ENCODE measurements around the gene ROR1. TPM values are rescaled to one million over a fixed set of nuclear protein-coding genes. Genes with fewer than 3 reads are reported as not detected.
A peak's percentile ranks its signal among the peaks of the same experiment; 100 is the strongest.

Gene ROR1
- 10 to 100 TPM; 19.7 to 39.8 (median 28.5) TPM for total RNA-seq

- H3K27ac ChIP-seq: peak within 1 kb of the TSS; percentile 79 to 89 (median 84)
- TF ChIP-seq POLR2AphosphoS5 (IDR thresholded peaks at IDR 0.05): peak in 1 of 2 donors; percentile 54
- peak in 2 of 4 donors; percentile 19 to 70 for TF ChIP-seq POLR2A (IDR thresholded peaks at IDR 0.05)
- no peak for TF ChIP-seq EP300 (IDR thresholded peaks at IDR 0.05)
- TF ChIP-seq CTCF (IDR thresholded peaks at IDR 0.05): peak in 5 of 6 experiments; percentile 48 to 76 (median 67)
- no peaks in the 10 kb centered on the region for H3K9me3 ChIP-seq
- 0 to 1% methylated on average over 8 to 24 of the region's 99 CpGs for WGBS, 2 donors
- peaks cover 0 to 25% (median 19%) of the 10 kb centered on the region in 4 donors for H3K4me1 ChIP-seq
- peak; percentile 92 to 95 for ATAC-seq (ENCODE audit: low FRiP score in 2 of 2)
- peak within 1 kb of the TSS; percentile 30 to 71 (median 69) for H3K4me3 ChIP-seq
- no peaks in the 10 kb centered on the region for H3K36me3 ChIP-seq
- peak; percentile 88 to 94 for DNase-seq
- peaks cover 0 to 9% (median 2%) of the 10 kb centered on the region in 4 donors for H3K27me3 ChIP-seq
Observed at GRCh38 chr1:63773815-63774616, at the start of gene ROR1. Gene ROR1, plus strand, starts transcription at chr1:63774017.

- ATAC-seq (ENCODE audit: low FRiP score in 2 of 2) (no peak), DNase-seq (no peak)
- Histone ChIP-seq H3K4me1 (no peaks in the 10 kb centered on the region), H3K27ac (no peak overlapping the region), H3K4me3 (no peak overlapping the region), H3K36me3 (no peaks in the 10 kb centered on the region), H3K27me3 (no peaks in the 10 kb centered on the region), H3K9me3 (no peaks in the 10 kb centered on the region)
- no peak for TF ChIP-seq CTCF (IDR thresholded peaks at IDR 0.05)
- TF ChIP-seq POLR2A (IDR thresholded peaks at IDR 0.05): no peak
- TF ChIP-seq POLR2AphosphoS5 (IDR thresholded peaks at IDR 0.05): no peak
- no peak for TF ChIP-seq EP300 (IDR thresholded peaks at IDR 0.05)
- 95 to 97% methylated on average over 3 of the region's 3 CpGs for WGBS, 2 donors
Observed at GRCh38 chr1:63724375-63724899, 49.4 kb upstream of the ROR1 start.

- ATAC-seq (ENCODE audit: low FRiP score in 2 of 2): no peak
- WGBS, 2 donors: 89 to 91% methylated on average over 7 to 8 of the region's 8 CpGs
Observed at GRCh38 chr1:63728611-63729226, 45.1 kb upstream of the ROR1 start.

GRCh38 chr1:63729227-63729620 lies 44.6 kb upstream of the ROR1 start:
- Histone ChIP-seq H3K9me3 (no peaks in the 10 kb centered on the region), H3K4me1 (peaks cover 0 to 6% (median 3%) of the 10 kb centered on the region in 4 donors), H3K27ac (no peak overlapping the region), H3K4me3 (no peak overlapping the region), H3K36me3 (no peaks in the 10 kb centered on the region), H3K27me3 (no peaks in the 10 kb centered on the region)
- WGBS, 2 donors: 77 to 84% methylated on average over 5 of the region's 5 CpGs
- ATAC-seq (ENCODE audit: low FRiP score in 2 of 2): no peak
- DNase-seq: no peak
- TF ChIP-seq POLR2AphosphoS5 (IDR thresholded peaks at IDR 0.05) (no peak), EP300 (IDR thresholded peaks at IDR 0.05) (no peak), CTCF (IDR thresholded peaks at IDR 0.05) (no peak), POLR2A (IDR thresholded peaks at IDR 0.05) (no peak)

More at GRCh38 chr1:63728611-63729226, 45.1 kb upstream of the ROR1 start:
- no peak overlapping the region for H3K4me3 ChIP-seq
- no peaks in the 10 kb centered on the region for H3K36me3 ChIP-seq
- H3K9me3 ChIP-seq: no peaks in the 10 kb centered on the region
- peak in 1 of 2 donors; percentile 26 for DNase-seq
- H3K27ac ChIP-seq: no peak overlapping the region
- H3K27me3 ChIP-seq: no peaks in the 10 kb centered on the region
- peaks cover 0 to 6% (median 3%) of the 10 kb centered on the region in 4 donors for H3K4me1 ChIP-seq
- TF ChIP-seq POLR2AphosphoS5 (IDR thresholded peaks at IDR 0.05) (no peak), POLR2A (IDR thresholded peaks at IDR 0.05) (no peak)

- Histone ChIP-seq H3K4me1 (peaks cover 0 to 6% (median 3%) of the 10 kb centered on the region in 4 donors), H3K9me3 (no peaks in the 10 kb centered on the region), H3K36me3 (no peaks in the 10 kb centered on the region), H3K27me3 (no peaks in the 10 kb centered on the region), H3K27ac (no peak overlapping the region), H3K4me3 (no peak overlapping the region)
- no peak for ATAC-seq (ENCODE audit: low FRiP score in 2 of 2)
- no peak for DNase-seq
- no peak for TF ChIP-seq EP300 (IDR thresholded peaks at IDR 0.05)
- TF ChIP-seq POLR2A (IDR thresholded peaks at IDR 0.05): no peak
- TF ChIP-seq POLR2AphosphoS5 (IDR thresholded peaks at IDR 0.05): no peak
- TF ChIP-seq CTCF (IDR thresholded peaks at IDR 0.05): no peak
- WGBS, 2 donors: 54 to 71% methylated on average over 4 of the region's 4 CpGs
Observed at GRCh38 chr1:63730211-63730610, 43.6 kb upstream of the ROR1 start.
